Suppressor macrophage treated with lipopolysaccharide for 1 hour (primary cell): ENCODE results near the gene EIF4G1.
"Not testable (repeated sequence)": the region's sequence is repeated elsewhere in the genome, so short reads cannot be mapped to it uniquely, and the experiment has no call there.

Experiments
- DNase-seq, 3 donors: peaks; one replicate each; pipeline ENCODE4 v3.0.0-alpha.2; 2020 to 2022

The EIF4G1 gene

GRCh38 chr3:184334470-184335158 is 20.2 kb downstream of the EIF4G1 start:
- DNase-seq = peak; percentile 56 to 71 (median 69)

GRCh38 chr3:184335291-184335660 is 20.9 kb downstream of the EIF4G1 start:
- DNase-seq = no peak

GRCh38 chr3:184335661-184336546 is 21.5 kb downstream of the EIF4G1 start:
- peak; percentile 84 to 95 (median 92) for DNase-seq

- DNase-seq = peak; percentile 58 to 69 (median 69)
Observed at GRCh38 chr3:184336547-184337398, 22.4 kb downstream of the EIF4G1 start.

- DNase-seq = no peak
Observed at GRCh38 chr3:184337399-184337714, 23.0 kb downstream of the EIF4G1 start, which contains the start of gene FAM131A. Gene FAM131A (plus strand): TSS chr3:184337600. CDS start chr3:184337631, 31 bp downstream.

- no peak for DNase-seq
Observed at GRCh38 chr3:184337981-184338380, 23.6 kb downstream of the EIF4G1 start.

GRCh38 chr3:184338511-184338945 is 24.1 kb downstream of the EIF4G1 start:
- DNase-seq = peak; percentile 49 to 77 (median 56)

- DNase-seq = no peak
Observed at GRCh38 chr3:184339001-184339400, 24.6 kb downstream of the EIF4G1 start.

- not testable (repeated sequence) for DNase-seq
Observed at GRCh38 chr3:184339451-184340135, 25.2 kb downstream of the EIF4G1 start.

GRCh38 chr3:184341925-184342324 is 27.5 kb downstream of the EIF4G1 start:
- no peak for DNase-seq

GRCh38 chr3:184343200-184343876 is 28.9 kb downstream of the EIF4G1 start:
- DNase-seq = no peak

- no peak for DNase-seq
Observed at GRCh38 chr3:184344579-184345316, 30.3 kb downstream of the EIF4G1 start.

- peak; percentile 82 to 86 (median 83) for DNase-seq
Observed at GRCh38 chr3:184345317-184346144, 31.1 kb downstream of the EIF4G1 start.

GRCh38 chr3:184346480-184347190 is 32.2 kb downstream of the EIF4G1 start:
- DNase-seq = no peak

GRCh38 chr3:184347321-184348056 is 33.1 kb downstream of the EIF4G1 start:
- DNase-seq = no peak

GRCh38 chr3:184348057-184348382 is 33.6 kb downstream of the EIF4G1 start:
- no peak for DNase-seq

- no peak for DNase-seq
Observed at GRCh38 chr3:184349563-184350470, 35.4 kb downstream of the EIF4G1 start.

- DNase-seq = no peak
Observed at GRCh38 chr3:184350618-184351017, 36.2 kb downstream of the EIF4G1 start.
